ENCODE results near the gene PRKCA. TPM values are rescaled to one million over a fixed set of nuclear protein-coding genes. Genes with fewer than 3 reads are reported as not detected.

The PRKCA gene
- total and polyA plus RNA-seq, 10 of the 15 experiments (the other 5 are each of a cell fraction or from before 2014, with no cell fraction given): 0.11 to 14.6 (median 0.72) TPM

GRCh38 chr17:66347661-66348514 lies 45.5 kb downstream of the PRKCA start:
- TF ChIP-seq SMARCA5 (IDR thresholded peaks at IDR 0.05) (no peak), EGR1 (IDR thresholded peaks at IDR 0.05; ENCODE audit: borderline replicate concordance in 1 of 2, low read depth in 2 of 2, low read length in 2 of 2) (no peak), ETV6 (conservative IDR thresholded peaks at IDR 0.05 in 1 of 2, IDR thresholded peaks at IDR 0.05 in 1 of 2; ENCODE audit: borderline replicate concordance in 1 of 2, low read depth in 1 of 2) (no peak), PKNOX1 (IDR thresholded peaks at IDR 0.05) (no peak), TARDBP (IDR thresholded peaks at IDR 0.05; ENCODE audit: borderline replicate concordance) (no peak), PBX3 (IDR thresholded peaks at IDR 0.05; ENCODE audit: insufficient replicate concordance, low read depth, low read length) (no peak), WRNIP1 (IDR thresholded peaks at IDR 0.05; ENCODE audit: borderline replicate concordance, low read depth, low read length) (no peak), BCL11A (IDR thresholded peaks at IDR 0.05; ENCODE audit: low read depth, low read length) (no peak), TBL1XR1 (IDR thresholded peaks at IDR 0.05; ENCODE audit: low read depth, low read length) (no peak), ATF7 (IDR thresholded peaks at IDR 0.05; ENCODE audit: low read depth) (no peak), SREBF2 (IDR thresholded peaks at IDR 0.05; ENCODE audit: low read length) (no peak), JUNB (IDR thresholded peaks at IDR 0.05) (no peak), YY1 (IDR thresholded peaks at IDR 0.05; ENCODE audit: low read depth, low read length) (no peak), NR2C1 (IDR thresholded peaks at IDR 0.05) (no peak), ZNF384 (IDR thresholded peaks at IDR 0.05; ENCODE audit: borderline replicate concordance, low read depth, low read length) (no peak)
- TF ChIP-seq, protein P1, sequence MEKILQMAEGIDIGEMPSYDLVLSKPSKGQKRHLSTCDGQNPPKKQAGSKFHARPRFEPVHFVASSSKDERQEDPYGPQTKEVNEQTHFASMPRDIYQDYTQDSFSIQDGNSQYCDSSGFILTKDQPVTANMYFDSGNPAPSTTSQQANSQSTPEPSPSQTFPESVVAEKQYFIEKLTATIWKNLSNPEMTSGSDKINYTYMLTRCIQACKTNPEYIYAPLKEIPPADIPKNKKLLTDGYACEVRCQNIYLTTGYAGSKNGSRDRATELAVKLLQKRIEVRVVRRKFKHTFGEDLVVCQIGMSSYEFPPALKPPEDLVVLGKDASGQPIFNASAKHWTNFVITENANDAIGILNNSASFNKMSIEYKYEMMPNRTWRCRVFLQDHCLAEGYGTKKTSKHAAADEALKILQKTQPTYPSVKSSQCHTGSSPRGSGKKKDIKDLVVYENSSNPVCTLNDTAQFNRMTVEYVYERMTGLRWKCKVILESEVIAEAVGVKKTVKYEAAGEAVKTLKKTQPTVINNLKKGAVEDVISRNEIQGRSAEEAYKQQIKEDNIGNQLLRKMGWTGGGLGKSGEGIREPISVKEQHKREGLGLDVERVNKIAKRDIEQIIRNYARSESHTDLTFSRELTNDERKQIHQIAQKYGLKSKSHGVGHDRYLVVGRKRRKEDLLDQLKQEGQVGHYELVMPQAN (conservative IDR thresholded peaks at IDR 0.05): no peak
- Histone ChIP-seq H3K9me3 (replicated peaks; ENCODE audit: control insufficient read depth, insufficient read depth, low read length) (no peaks in the 10 kb centered on the region), H3K9ac (ENCODE audit: control insufficient read depth, insufficient read depth, low read length) (no peak overlapping the region), H3K27me3 (replicated peaks in 1 of 2; ENCODE audit: control insufficient read depth in 2 of 2, insufficient read depth in 2 of 2, low read length in 1 of 2) (no peaks in the 10 kb centered on the region), H3K4me3 (no peak overlapping the region), H3K79me2 (ENCODE audit: control insufficient read depth, insufficient read depth, low read length) (no peaks in the 10 kb centered on the region), H3K36me3 (ENCODE audit: control insufficient read depth in 2 of 2, insufficient read depth in 2 of 2, low read length in 1 of 2) (no peaks in the 10 kb centered on the region), H3K27ac (ENCODE audit: control insufficient read depth, insufficient read depth) (no peak overlapping the region), H3K4me1 (ENCODE audit: control insufficient read depth, insufficient read depth, low read length) (no peaks in the 10 kb centered on the region), H2AFZ (ENCODE audit: control insufficient read depth, low read depth, low read length) (no peak overlapping the region), H4K20me1 (ENCODE audit: control insufficient read depth, insufficient read depth) (no peaks in the 10 kb centered on the region), H3K4me2 (ENCODE audit: control insufficient read depth, insufficient read depth) (no peak overlapping the region)
- no peak for ATAC-seq
- ChIA-PET SMC1A (ENCODE audit: uncharacterized antibody, unreplicated experiment) (no interaction called here), CTCF (interaction anchor here (0.6 kb wide), 1 partner anchor 11 kb away, joined by 3 read pairs; no protein-coding TSS in a partner anchor), RAD21 (ENCODE audit: unreplicated experiment) (no interaction called here), POLR2A (no interaction called here)
- intact Hi-C loops (cut with micrococcal nuclease; ENCODE audit: unreplicated experiment): no loop called here
- in situ Hi-C loops (cut with MboI): no loop called here
- 34% methylated on average over 10 of the region's 10 CpGs for WGBS (ENCODE audit: insufficient coverage, insufficient replicate concordance, low lambda C conversion rate, missing lambda C conversion rate)
- FAIRE-seq: no peak
- DNase-seq (ENCODE audit: low read depth, low spot score): no peak
- no TSS peak for BruUV-seq (replicated peaks)

Measured in GM12878 (cell line).